Activated CD8-positive, alpha-beta memory T cell treated with anti-CD3 and anti-CD28 coated beads for 36 hours (primary cell): ENCODE data around the gene PROSER3. TPM values are rescaled to one million over a fixed set of nuclear protein-coding genes. Genes with fewer than 3 reads are reported as not detected.

Source experiments
- CTCF ChIA-PET: fragments of 350-600 bp; sonication (Branson Sonifier 250); formaldehyde crosslinking; loops from one replicate; lab custom pipeline; 2021; ENCODE audit warnings: antibody characterized with exemption; lab: Charles Lee
- POLR2A ChIA-PET: fragments of 350-600 bp; sonication (Branson Sonifier 250); formaldehyde crosslinking; loops from one replicate; lab custom pipeline; 2021; ENCODE audit warnings: antibody characterized with exemption; lab: Charles Lee
- total RNA-seq, 2 experiments: library from RNA; stranded (reverse); gene quantifications; one replicate each; pipeline ENCODE4 v1.2.3, GENCODE V29; 2021

The PROSER3 gene
- total RNA-seq, 2 experiments from 2014 or later: 33.7 to 37.0 TPM

DNA sequence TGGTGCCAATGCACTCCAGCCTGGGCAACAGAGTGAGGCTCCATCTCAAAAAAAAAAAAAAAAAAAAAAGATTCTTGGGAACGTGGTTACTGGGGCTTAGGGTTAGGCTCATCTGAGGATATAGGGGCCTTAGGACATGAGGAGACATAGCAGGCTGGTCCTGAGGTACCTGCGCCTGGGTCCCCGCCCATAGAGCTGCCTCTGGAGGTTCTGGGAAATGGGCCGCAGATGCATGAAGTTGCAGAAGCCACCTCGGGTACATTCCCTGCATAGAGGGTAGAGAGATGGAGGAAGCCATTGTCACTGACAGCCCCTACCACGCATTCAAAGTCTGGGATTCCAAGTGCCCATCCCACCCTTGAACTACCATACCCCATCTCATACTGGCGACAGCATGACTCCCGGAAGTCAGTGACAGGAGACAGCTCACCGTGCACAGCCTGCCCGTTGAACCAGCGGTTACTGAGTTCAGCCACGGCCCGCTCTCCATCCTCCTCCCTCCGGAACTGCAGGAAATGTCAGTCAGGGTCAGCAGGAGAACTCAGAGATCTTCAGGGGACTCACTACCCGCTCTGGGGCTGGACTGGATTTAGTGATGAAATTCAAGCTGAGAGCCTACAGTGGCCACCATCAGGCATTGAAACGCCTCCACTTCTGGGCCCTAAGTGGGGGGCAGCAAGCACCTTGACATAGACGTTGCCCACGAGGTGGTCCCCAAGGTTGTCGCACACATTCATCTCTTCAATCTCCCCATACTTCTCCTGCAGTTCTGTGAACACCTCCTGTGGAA is 14.1 kb upstream of the PROSER3 start:
- CTCF ChIA-PET: interaction anchor here (0.7 to 1.6 kb wide), 7 partner anchors 20 to 190 kb away, joined by 3 to 8 read pairs (median 4); partner anchors contain the start of genes NFKBID and ZBTB32
- POLR2A ChIA-PET: interaction anchor here (0.9 to 2.2 kb wide), 5 partner anchors 14 to 42 kb away, joined by 3 to 17 read pairs (median 6); no protein-coding TSS in a partner anchor

DNA sequence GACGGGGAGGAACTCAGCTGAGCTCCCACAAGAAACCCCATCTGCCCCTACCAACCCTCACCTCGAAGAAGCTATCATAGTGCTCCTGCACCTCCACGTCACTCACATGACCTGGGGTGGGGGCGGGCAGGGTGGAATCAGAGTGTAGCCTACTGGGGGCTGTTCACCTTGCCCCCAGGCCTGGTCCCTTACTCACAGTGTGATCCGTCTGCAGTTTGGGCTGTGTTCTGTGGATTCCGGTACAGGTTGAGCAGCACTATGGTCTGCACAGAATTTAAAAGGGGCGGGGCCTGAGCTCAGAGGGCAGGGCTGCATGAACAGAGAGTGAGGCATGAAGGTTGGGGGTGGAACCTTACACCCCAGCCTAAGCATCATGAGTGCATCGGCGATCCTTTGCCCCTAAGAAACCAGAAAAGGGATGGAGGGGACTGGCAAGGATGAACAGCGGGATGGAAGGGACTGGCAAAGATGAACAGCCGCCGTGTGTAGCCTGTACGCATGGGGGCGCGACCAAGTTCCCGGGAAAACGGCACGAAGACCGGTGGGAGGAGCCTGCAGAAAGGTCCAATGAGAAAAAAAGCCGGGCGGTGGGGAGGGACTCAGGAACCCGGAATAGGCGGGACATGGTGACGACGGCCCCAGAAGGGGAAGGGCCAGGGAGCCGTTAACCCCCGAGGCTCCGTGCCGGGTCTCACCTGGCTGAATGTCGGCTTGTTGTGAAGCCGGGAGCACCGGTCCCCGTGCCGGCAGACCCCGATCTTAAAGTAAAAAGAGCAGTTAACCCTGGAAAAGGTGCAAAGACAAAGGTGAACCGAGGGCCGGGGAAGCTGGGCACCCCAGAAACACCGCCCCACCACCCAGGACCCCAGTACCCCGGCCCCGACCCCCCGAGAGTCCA is 13.3 kb upstream of the PROSER3 start:
- CTCF ChIA-PET: interaction anchor here (0.6 to 1.6 kb wide), 6 partner anchors 18 to 187 kb away, joined by 3 to 8 read pairs (median 4); partner anchors contain the start of gene NFKBID
- POLR2A ChIA-PET: interaction anchor here (0.6 to 2.2 kb wide), 10 partner anchors 13 to 57 kb away, joined by 3 to 17 read pairs (median 6); no protein-coding TSS in a partner anchor

DNA sequence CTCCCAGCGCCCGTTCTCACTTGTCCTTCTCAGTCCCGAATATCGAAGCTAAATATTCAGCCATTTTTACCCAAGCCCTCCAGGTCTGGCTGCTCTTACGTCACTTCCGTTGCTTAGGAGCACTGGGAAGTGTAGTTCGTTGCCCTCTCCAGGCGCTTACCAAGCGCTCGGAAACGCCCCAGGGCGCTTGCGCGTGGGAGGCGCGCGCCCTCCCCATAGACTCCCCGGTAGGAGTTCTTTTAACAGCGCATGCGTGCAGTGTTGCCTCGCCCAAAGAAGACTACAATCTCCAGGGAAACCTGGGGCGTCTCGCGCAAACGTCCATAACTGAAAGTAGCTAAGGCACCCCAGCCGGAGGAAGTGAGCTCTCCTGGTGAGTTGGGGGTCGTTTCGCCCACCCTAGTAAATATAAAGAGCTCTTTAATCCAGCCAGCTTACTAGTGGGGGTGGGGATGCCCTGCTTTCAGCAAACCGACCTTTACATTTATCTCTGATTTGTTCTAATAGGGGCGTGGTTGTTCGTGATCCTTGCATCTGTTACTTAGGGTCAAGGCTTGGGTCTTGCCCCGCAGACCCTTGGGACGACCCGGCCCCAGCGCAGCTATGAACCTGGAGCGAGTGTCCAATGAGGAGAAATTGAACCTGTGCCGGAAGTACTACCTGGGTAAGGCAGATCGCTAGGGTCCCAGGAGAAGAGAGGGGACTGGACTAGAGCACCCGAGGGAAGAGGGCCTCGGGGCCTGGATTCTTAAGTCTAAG is 12.5 kb upstream of the PROSER3 start, which contains the start of the genes PSENEN and U2AF1L4:
Gene PSENEN (plus strand): TSS at position 324 of the 759 bp plus-strand sequence. CDS start 280 bp downstream, at position 604.
Gene U2AF1L4 (minus strand): TSS at position 91 of the 759 bp plus-strand sequence. CDS start 27 bp downstream, at position 64.
- CTCF ChIA-PET: interaction anchor here (0.9 kb wide), 1 partner anchor 51 kb away, joined by 3 read pairs; no protein-coding TSS in a partner anchor
- POLR2A ChIA-PET: interaction anchor here (0.6 to 2.2 kb wide), 7 partner anchors 27 to 56 kb away, joined by 3 to 17 read pairs (median 6); no protein-coding TSS in a partner anchor

DNA sequence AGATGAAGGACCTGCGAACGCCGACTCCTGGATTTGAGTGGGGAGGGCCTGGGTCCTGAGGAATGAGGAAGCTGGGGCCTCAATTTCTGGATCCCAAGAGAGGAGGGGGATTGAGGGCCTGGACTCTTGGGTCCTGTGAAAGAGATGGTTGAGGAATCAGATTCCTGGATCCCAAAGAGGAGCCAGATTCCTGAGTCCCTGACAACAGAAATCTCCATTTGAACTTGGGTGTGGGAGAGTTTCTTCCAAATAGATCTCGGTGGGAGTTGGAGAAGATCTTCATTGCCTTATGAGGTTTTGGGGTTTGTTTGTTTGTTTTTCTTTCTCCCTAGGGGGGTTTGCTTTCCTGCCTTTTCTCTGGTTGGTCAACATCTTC is 11.9 kb upstream of the PROSER3 start:
- ChIA-PET POLR2A (interaction anchor here (1.0 to 1.5 kb wide), 4 partner anchors 27 to 44 kb away, joined by 4 to 6 read pairs (median 6); no protein-coding TSS in a partner anchor), CTCF (interaction anchor here (0.9 kb wide), 1 partner anchor 52 kb away, joined by 3 read pairs; no protein-coding TSS in a partner anchor)

DNA sequence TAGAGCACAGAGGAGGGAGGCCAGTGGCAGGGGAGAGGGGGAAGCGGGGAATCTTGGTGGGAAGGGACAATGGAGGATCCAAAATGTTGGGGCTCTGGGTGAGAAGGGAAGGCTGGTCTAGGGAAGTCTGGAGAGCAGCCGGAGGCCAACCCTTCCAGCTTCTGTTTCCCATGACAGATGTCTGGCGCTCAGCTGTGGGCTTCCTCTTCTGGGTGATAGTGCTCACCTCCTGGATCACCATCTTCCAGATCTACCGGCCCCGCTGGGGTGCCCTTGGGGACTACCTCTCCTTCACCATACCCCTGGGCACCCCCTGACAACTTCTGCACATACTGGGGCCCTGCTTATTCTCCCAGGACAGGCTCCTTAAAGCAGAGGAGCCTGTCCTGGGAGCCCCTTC is 11.4 kb upstream of the PROSER3 start:
- ChIA-PET POLR2A (interaction anchor here (1.5 kb wide), 1 partner anchor 44 kb away, joined by 6 read pairs; no protein-coding TSS in a partner anchor), CTCF (no interaction called here)

DNA sequence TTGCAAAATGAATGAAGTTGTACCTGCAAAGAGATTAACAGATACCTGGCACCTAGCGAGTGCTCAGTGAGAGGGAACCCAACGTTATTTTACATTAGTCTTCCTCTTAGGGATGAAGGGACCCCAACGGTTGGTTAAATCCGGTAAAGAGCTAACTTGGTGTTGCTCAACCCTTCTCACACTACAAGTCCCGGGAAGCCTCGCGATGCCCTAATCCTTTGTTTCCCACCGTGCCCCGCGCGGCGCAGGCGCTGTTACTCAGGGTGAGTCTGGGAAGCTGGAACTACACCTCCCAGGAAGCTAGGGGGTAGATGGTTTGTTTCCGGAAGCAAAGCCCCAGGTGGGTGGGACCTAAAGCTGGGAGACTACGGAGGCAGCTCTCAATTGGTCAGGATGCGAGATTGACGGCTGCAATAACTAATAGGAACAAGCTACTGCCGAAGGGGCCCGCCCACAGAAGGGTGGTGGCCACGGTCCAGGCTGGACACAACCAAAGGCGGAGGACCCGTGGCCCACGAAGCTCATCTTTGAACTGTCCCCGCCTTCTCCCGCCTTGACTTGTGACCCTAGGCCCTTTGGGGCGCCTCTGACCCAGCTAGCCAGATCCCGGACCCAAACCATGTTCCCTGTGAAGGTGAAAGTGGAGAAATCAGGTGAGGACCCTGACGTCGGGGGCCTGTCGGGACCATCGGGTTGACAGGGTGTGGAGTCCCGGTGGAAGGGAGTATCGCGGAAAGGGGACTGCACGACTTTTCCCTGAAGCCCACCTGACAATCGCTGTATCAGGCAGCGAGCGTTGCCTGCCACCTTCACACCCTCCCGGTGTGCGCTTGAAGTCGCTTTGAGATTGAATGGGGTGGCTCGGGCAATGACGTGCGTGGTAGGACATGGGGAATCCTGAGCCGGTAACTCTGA is 9.6 kb upstream of the PROSER3 start, which contains the start of gene LIN37:
Gene LIN37 (plus strand): TSS at position 471 of the 915 bp plus-strand sequence. CDS start 149 bp downstream, at position 620.
- CTCF ChIA-PET: interaction anchor here (0.5 to 2.2 kb wide), 7 partner anchors 10 to 183 kb away, joined by 3 to 9 read pairs (median 4); partner anchors contain the start of genes PMIS2 and PROSER3
- POLR2A ChIA-PET: interaction anchor here (0.6 to 0.9 kb wide), 5 partner anchors 9 to 136 kb away, joined by 3 to 13 read pairs (median 4); partner anchors contain the start of gene HSPB6

DNA sequence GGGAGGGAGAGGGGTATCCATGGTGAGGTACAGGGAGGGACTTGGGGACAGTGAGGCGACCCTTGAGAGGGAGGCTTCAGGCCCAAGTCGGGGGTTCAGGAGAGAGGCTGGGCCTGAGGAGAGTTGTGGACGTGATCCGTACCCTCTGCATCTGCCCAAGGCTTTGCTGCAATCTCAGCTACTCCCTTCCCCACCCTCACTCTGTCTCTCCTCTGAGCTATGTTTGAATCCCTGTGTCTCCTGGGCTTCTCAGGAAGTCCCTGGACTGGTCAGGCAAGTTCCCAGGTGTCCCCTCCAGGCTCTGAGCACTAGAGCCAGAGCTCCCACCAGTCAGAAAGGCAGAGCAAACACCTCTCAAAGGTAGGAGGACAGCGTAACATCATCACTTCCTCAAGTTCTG is 7.8 kb upstream of the PROSER3 start:
- POLR2A ChIA-PET: no interaction called here
- CTCF ChIA-PET: no interaction called here

DNA sequence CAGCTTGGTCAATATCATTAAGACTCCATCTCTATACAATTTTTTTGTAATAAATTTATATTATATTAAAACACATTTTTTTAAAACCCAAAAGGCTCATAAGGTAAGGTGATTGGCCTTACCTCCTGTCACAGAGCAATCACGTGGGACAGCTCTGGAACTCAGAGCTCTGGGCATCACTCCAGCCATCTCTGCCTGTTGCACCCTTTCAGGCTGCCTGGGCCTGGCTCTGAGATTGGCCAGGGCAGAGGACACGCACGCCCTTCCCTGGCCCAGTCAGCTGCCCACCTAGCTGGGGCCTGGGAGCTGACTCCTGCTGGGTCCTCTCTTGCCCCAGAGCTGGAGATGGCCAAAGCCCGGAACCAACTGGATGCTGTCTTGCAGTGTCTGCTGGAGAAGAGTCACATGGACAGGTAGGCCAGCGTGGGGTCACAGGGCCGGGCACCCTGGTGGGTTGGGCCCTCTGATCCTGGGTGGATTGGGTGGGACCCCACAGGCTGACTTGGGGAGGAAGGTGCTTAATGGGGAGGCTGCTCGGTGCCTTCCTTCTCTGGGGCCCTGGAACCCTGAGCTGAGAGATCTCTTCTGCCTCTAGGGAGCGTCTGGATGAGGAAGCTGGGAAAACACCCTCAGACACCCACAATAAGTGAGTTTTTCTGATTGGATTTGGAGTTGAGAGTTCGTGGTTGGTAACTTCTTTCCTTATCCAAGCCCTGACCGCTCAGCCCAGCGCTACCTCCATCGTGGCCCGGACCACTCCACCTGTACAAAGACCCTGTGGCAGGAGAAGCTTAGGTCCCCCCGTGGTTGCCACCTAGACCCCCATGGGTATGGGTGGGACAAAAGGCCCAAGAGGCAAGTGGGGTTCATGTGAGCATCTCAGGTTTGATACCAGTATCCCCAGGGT is 5.9 kb upstream of the PROSER3 start:
- CTCF ChIA-PET: no interaction called here
- POLR2A ChIA-PET: interaction anchor here (1.1 kb wide), 1 partner anchor 242 kb away, joined by 3 read pairs; no protein-coding TSS in a partner anchor

DNA sequence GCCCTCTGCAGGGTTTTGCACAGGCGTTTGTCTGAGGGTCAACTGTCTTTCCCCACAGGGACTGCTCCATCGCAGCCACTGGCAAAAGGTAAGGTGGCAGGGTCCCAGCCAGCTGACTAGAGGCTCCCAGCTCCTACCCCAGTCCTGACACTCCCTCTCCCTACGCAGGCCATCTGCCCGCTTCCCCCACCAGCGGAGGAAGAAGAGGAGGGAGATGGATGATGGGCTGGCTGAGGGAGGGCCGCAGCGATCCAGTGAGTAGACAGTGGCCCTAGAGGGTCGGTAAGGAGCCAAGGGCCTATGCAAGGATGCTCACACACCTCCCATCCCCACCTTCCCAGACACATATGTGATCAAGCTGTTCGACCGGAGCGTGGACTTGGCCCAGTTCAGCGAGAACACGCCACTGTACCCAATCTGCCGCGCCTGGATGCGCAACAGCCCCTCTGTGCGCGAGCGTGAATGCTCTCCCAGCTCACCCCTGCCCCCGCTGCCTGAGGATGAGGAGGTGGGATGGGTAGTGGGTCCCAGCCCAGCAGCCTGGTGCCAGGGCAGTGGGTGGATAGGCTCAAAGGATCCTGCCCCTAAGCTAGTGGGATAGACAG is 5.1 kb upstream of the PROSER3 start:
- POLR2A ChIA-PET: no interaction called here
- CTCF ChIA-PET: no interaction called here

DNA sequence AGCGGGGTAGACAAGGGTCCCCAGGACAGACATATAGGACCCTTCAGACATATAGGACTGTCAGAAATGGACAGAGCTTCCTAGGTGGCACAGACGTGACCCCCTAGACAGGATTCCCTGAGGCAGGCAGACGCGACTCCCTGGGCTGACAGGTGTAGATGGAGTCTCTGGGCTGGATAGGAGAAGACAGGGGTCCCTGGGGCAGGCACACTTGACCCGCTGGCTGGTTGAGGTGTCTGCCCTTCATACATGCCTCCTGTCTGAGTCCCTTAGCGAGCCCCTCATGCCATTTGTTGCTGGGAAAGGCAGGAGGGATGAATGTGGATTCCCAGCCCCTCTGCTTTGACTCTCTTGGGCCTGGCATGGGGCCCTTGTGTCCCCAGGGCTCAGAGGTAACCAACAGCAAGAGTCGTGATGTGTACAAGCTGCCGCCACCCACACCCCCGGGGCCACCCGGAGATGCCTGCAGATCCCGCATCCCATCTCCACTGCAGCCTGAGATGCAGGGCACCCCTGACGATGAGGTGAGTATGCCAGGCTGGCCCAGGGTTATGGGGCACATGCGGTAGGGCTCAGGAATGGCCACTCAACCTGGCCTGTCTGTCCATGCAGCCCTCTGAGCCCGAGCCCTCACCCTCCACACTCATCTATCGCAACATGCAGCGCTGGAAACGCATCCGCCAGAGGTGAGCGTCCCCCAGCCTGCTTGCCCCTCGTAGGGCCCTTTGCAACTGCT is 4.2 kb upstream of the PROSER3 start:
- POLR2A ChIA-PET: interaction anchor here (0.6 kb wide), 2 partner anchors 8 to 19 kb away, joined by 3 read pairs; no protein-coding TSS in a partner anchor

DNA sequence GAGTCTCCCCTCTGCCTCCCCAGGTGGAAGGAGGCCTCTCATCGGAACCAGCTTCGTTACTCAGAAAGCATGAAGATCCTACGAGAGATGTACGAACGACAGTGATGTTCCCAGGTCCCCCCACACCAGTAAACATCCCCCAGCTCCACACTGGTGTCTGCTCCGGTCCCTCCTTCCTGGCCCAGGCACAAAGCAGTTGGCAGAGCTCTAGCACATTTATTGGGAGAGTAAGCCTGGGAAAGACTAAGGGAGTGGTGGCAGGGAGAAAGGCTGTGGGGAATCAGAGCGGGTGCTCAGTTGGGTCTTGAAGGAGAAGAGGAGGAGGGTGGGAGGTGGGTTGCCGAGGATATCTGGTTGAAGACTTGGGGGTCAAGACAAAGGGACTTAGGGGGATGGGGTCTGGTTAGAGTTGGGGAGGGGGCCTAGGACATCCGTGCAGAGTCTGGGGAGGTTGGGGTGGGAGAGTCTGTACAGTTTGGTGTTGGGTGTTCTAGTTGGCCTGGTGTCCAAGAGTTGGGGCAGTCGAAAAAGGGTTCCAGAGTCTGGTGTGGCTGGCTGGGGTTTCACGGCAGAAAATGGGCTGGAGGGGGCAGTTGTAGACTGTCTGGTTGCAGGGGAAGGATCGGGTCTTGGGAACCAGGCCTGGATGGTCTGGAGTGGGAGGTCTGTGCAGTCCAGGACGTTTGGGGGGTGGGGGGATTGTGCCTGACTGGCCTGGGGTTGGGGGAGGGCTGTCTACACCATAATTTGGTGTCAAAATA is 3.4 kb upstream of the PROSER3 start:
- POLR2A ChIA-PET: interaction anchor here (0.6 kb wide), 2 partner anchors 8 to 20 kb away, joined by 3 read pairs; no protein-coding TSS in a partner anchor
- CTCF ChIA-PET: no interaction called here

More for the DNA sequence above, 4.2 kb upstream of the PROSER3 start:
- CTCF ChIA-PET: no interaction called here

DNA sequence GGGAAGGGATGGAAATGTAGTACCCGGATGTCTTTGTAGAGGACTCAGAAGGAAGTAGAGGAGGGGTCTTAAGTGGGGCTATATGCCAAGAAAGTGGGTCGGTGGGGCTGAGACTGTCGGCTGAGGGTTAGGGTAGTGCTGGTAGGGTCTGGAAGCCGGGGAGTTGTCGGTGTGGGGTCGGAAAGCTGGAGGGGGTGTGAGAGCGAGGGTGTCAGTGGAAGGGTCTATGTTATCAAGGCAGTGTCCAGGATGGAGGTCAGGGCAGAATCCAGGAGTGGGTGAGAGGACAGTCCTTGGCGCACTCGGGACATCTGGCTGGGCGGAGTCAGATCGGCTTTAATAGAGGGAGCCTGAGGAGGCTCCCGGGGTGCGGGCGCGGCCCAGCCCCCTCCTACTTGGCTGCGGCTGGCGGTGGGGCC is 2.8 kb upstream of the PROSER3 start:
- ChIA-PET POLR2A (no interaction called here), CTCF (no interaction called here)

DNA sequence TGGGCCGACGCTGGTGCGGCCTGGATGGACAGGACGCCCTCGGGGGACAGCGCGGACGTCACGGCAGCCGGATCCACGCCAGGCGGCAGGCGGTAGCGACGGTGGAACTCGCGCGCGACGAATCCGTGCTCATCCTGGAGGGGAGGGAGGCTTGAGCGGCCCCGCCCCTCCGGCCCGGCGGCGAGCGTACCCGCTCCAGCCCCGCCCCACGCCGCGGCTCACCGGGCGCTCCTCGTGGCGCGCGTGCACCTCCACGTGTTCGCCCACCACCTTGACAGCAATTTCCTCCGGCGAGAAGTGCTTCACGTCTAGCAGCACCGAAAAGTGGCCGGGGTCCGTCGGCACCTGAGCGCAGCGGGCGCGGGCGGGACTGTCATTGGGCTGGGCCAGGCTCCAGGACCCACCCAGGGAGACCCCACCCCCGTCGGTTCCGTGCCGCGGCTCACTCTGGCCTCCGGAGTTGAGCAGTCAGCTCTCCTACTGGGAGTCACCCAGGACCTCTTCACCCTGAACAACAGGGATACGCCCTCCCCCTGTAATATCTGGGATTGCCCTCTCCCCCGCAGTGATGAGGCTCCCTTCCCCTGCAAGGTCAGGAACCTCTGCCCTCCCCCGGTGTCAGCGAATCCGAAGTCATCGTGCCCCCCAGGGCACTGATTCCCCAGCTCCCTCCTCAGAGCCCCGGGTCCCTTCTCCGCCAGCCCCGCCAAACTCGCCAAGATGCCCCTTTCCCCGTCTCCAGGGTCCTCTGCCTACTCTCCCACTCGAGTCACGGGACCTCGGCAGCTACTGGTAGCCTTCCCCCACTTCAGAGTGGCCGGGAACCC is 2.2 kb upstream of the PROSER3 start:
- POLR2A ChIA-PET: interaction anchor here (1.0 kb wide), 1 partner anchor 54 kb away, joined by 3 read pairs; no protein-coding TSS in a partner anchor

More for the DNA sequence above, 2.2 kb upstream of the PROSER3 start:
- CTCF ChIA-PET: no interaction called here
